SK-N-SH (cell line): ENCODE results near the gene NCAPG. TPM values are rescaled to one million over a fixed set of nuclear protein-coding genes. Genes with fewer than 3 reads are reported as not detected.

Experiments used
- CTCF ChIA-PET: fragments of 300-600, 350-600 bp; formaldehyde crosslinking; extraction: SDS; loops from one replicate; lab custom pipeline; 2021; lab: Yijun Ruan, JAX
- POLR2A ChIA-PET: fragments of 350-600 bp; sonication (Branson Sonifier 250); formaldehyde crosslinking; extraction: SDS; loops from one replicate; lab custom pipeline; 2020; ENCODE audit warnings: antibody characterized with exemption, inconsistent platforms; lab: Yijun Ruan, JAX
- DNase-seq: peaks from one replicate; pipeline ENCODE4 v3.0.0; 2012
- H2AFZ ChIP-seq: fragments of 200-600 bp; sonication (generic); 2 replicates; pipeline ENCODE4 v1.8.1; 2016; ENCODE audit warnings: antibody characterized with exemption, mild to moderate bottlenecking, low read depth
- H3F3A ChIP-seq: fragments of 200-600 bp; sonication (generic); replicated peaks from 2 replicates; pipeline ENCODE3; 2016; ENCODE audit warnings: antibody characterized with exemption, mild to moderate bottlenecking; ENCODE audit not compliant: insufficient read depth
- H3K27ac ChIP-seq, 2 experiments: fragments of 200-500 bp in 1 of 2; fragments of 200-600 bp in 1 of 2; sonication (Bioruptor generic) in 1 of 2; sonication (generic), shearing (Covaris generic) in 1 of 2; 2 replicates each; pipeline versions ENCODE4 v1.5.1 to v1.6.1; 2014 to 2016; ENCODE audit warnings: low read depth in 2 of 2, inconsistent platforms in 1 of 2, low read length in 1 of 2, mild to moderate bottlenecking in 1 of 2, mixed read lengths in 1 of 2
- H3K27me3 ChIP-seq: fragments of 200-600 bp; sonication (generic), shearing (Covaris generic); 2 replicates; pipeline ENCODE4 v1.6.1; 2016; ENCODE audit warnings: mixed run types; ENCODE audit not compliant: insufficient read depth
- H3K36me3 ChIP-seq, 2 experiments: fragments of 200-500 bp in 1 of 2; fragments of 200-600 bp in 1 of 2; sonication (Bioruptor generic) in 1 of 2; sonication (generic) in 1 of 2; replicated peaks in 1 of 2; 2 replicates each; pipeline versions ENCODE3 to v1.5.1; 2014 to 2016; ENCODE audit warnings: low read length in 1 of 2, mild to moderate bottlenecking in 1 of 2; ENCODE audit not compliant: insufficient read depth in 2 of 2, control insufficient read depth in 1 of 2
- H3K4me1 ChIP-seq, 2 experiments: fragments of 200-500 bp in 1 of 2; fragments of 200-600 bp in 1 of 2; sonication (Bioruptor generic) in 1 of 2; sonication (generic), shearing (Covaris generic) in 1 of 2; 2 replicates each; pipeline versions ENCODE4 v1.5.1 to v1.6.1; 2014 to 2016; ENCODE audit warnings: low read depth in 1 of 2, low read length in 1 of 2, mixed run types in 1 of 2; ENCODE audit not compliant: insufficient read depth in 2 of 2, control insufficient read depth in 1 of 2
- H3K4me2 ChIP-seq: fragments of 200-600 bp; sonication (generic), shearing (Covaris generic); 2 replicates; pipeline ENCODE4 v1.6.1; 2017; ENCODE audit warnings: mixed run types
- H3K4me3 ChIP-seq, 2 experiments: fragments of 200-500 bp in 1 of 2; fragments of 200-600 bp in 1 of 2; sonication (Bioruptor generic) in 1 of 2; sonication (generic), shearing (Covaris generic) in 1 of 2; 2 replicates each; pipeline versions ENCODE4 v1.5.1 to v1.8.1; 2014 to 2016; ENCODE audit warnings: low read depth in 2 of 2, inconsistent platforms in 1 of 2, low read length in 1 of 2, mild to moderate bottlenecking in 1 of 2, mixed read lengths in 1 of 2, moderate library complexity in 1 of 2
- H3K79me2 ChIP-seq: fragments of 200-600 bp; sonication (generic); 2 replicates; pipeline ENCODE4 v1.8.1; 2017; ENCODE audit warnings: mild to moderate bottlenecking; ENCODE audit not compliant: insufficient read depth
- H3K9ac ChIP-seq: fragments of 200-600 bp; sonication (generic); 2 replicates; pipeline ENCODE4 v1.6.1; 2017; ENCODE audit warnings: mixed run types
- H3K9me2 ChIP-seq: fragments of 200-600 bp; sonication (generic); 2 replicates; pipeline ENCODE4 v1.6.1; 2017; ENCODE audit warnings: mixed run types
- H3K9me3 ChIP-seq: fragments of 200-600 bp; sonication (generic); 2 replicates; pipeline ENCODE4 v1.6.1; 2017; ENCODE audit warnings: mixed run types, mild to moderate bottlenecking, moderate library complexity
- H4K20me1 ChIP-seq: fragments of 200-600 bp; sonication (generic); 2 replicates; pipeline ENCODE4 v1.6.1; 2017; ENCODE audit warnings: mild to moderate bottlenecking, mixed run types; ENCODE audit not compliant: insufficient read depth
- CHD2 ChIP-seq: fragments of 150-350 bp; IDR thresholded peaks from 2 replicates; pipeline ENCODE4 v1.6.1; 2018; ENCODE audit warnings: low read length; ENCODE audit not compliant: partially characterized antibody
- CTCF ChIP-seq: fragments of 200-600 bp; sonication (generic); IDR thresholded peaks from 2 replicates; pipeline ENCODE4 v1.6.1; 2017; ENCODE audit warnings: antibody characterized with exemption, mild to moderate bottlenecking, moderate library complexity
- FOSL2 ChIP-seq: IDR thresholded peaks from 2 replicates; pipeline ENCODE4 v1.4.0; 2012; ENCODE audit warnings: low read depth, mild to moderate bottlenecking, moderate library complexity, borderline replicate concordance
- FOXJ3 ChIP-seq: sonication (generic); formaldehyde crosslinking; IDR thresholded peaks from 2 replicates; pipeline ENCODE4 v1.5.1; 2020; ENCODE audit warnings: mild to moderate bottlenecking, missing genetic modification reagents
- FOXM1 ChIP-seq: IDR thresholded peaks from 2 replicates; pipeline ENCODE4 v1.4.0; 2012; ENCODE audit warnings: low read depth, mild to moderate bottlenecking
- GABPA ChIP-seq: IDR thresholded peaks from 2 replicates; pipeline ENCODE4 v1.4.0; 2012; ENCODE audit warnings: low read depth, mild to moderate bottlenecking
- JUND ChIP-seq: IDR thresholded peaks from 2 replicates; pipeline ENCODE4 v1.4.0; 2012
- MAX ChIP-seq: IDR thresholded peaks from 2 replicates; pipeline ENCODE4 v1.4.0; 2012; ENCODE audit warnings: low read depth
- MXI1 ChIP-seq: IDR thresholded peaks from 2 replicates; pipeline ENCODE4 v1.6.1; 2012; ENCODE audit warnings: mild to moderate bottlenecking, low read depth, low read length, improper control_type of control experiment
- NRF1 ChIP-seq: IDR thresholded peaks from 2 replicates; pipeline ENCODE4 v1.6.1; 2012; ENCODE audit warnings: low read depth, mild to moderate bottlenecking, low read length
- PBX3 ChIP-seq: IDR thresholded peaks from 2 replicates; pipeline ENCODE4; 2012
- POLR2AphosphoS5 ChIP-seq: IDR thresholded peaks from 2 replicates; pipeline ENCODE4 v1.6.1; 2012; ENCODE audit warnings: low read depth, low read length
- RAD21 ChIP-seq: IDR thresholded peaks from 2 replicates; pipeline ENCODE4 v1.6.1; 2012; ENCODE audit warnings: mild to moderate bottlenecking, low read length
- RXRA ChIP-seq: IDR thresholded peaks from 2 replicates; pipeline ENCODE4 v1.4.0; 2012; ENCODE audit warnings: low read depth, mild to moderate bottlenecking, borderline replicate concordance
- SIN3A ChIP-seq: IDR thresholded peaks from 2 replicates; pipeline ENCODE4 v1.6.1; 2012; ENCODE audit warnings: low read depth, mild to moderate bottlenecking, low read length, moderate library complexity, borderline replicate concordance
- TAF1 ChIP-seq: IDR thresholded peaks from 2 replicates; pipeline ENCODE4 v1.6.1; 2012; ENCODE audit warnings: low read depth, mild to moderate bottlenecking, low read length, moderate library complexity, borderline replicate concordance
- USF2 ChIP-seq: fragments of 150-350 bp; IDR thresholded peaks from 2 replicates; pipeline ENCODE4 v1.6.1; 2017; ENCODE audit warnings: antibody characterized with exemption, low read length, low read depth, borderline replicate concordance
- YY1 ChIP-seq: IDR thresholded peaks from 2 replicates; pipeline ENCODE4 v1.4.0; 2012; ENCODE audit warnings: low read depth, mild to moderate bottlenecking
- ZBTB33 ChIP-seq: IDR thresholded peaks from 2 replicates; pipeline ENCODE4 v1.4.0; 2012; ENCODE audit warnings: low read depth, borderline replicate concordance
- WGBS: methylation state at CpG from one replicate; pipeline ENCODE4 v1.1.6; 2017; ENCODE audit warnings: low lambda C conversion rate; 5-methylcytosine and 5-hydroxymethylcytosine counted together
- polyA plus RNA-seq, 3 experiments: library from polyadenylated mRNA; depleted of rRNA; stranded (reverse); fragments of >200 nt; gene quantifications; 2 replicates each; pipeline ENCODE4 v1.2.3, GENCODE V29; 2012

Gene NCAPG
- polyA plus RNA-seq (2012; rRNA removed) = 4.8 and 5.4 TPM in 2 replicates
- polyA plus RNA-seq (2012; cell fraction: cytosol; rRNA removed) = 6.8 and 7.0 TPM in 2 replicates
- polyA plus RNA-seq (2012; cell fraction: nucleus; rRNA removed) = 3.8 and 6.3 TPM in 2 replicates

GRCh38 chr4:17810260-17811077 lies at the start of gene NCAPG, which contains the start of gene DCAF16:
Gene NCAPG (plus strand): TSS chr4:17810979. CDS start chr4:17811078, 99 bp downstream.
Gene DCAF16 (minus strand): TSS chr4:17810757. CDS start chr4:17804141, 6,616 bp downstream.
- Histone ChIP-seq H4K20me1 (peaks cover 38% of the 10 kb centered on the region), H3K27ac (peak within 1 kb of the TSS; percentile 93), H3K4me1 (peaks cover 4 to 22% of the 10 kb centered on the region in 2 experiments; a peak in 3 of 4 replicates), H3K9ac (peak within 1 kb of the TSS; percentile 97), H3K4me3 (peak within 1 kb of the TSS; percentile 89 to 98), H3K36me3 (peaks cover 14 to 17% of the 10 kb centered on the region in 2 experiments), H3K27me3 (no peaks in the 10 kb centered on the region), H3K4me2 (peak within 1 kb of the TSS; percentile 89), H3F3A (peaks cover 6% of the 10 kb centered on the region), H3K9me2 (no peaks in the 10 kb centered on the region), H2AFZ (peak within 1 kb of the TSS; percentile 87), H3K9me3 (no peaks in the 10 kb centered on the region), H3K79me2 (peaks cover 97% of the 10 kb centered on the region)
- under 1% methylated on average over 31 of the region's 69 CpGs for WGBS
- POLR2A ChIA-PET = interaction anchor here (0.6 to 1.0 kb wide), 4 partner anchors 10 to 233 kb away, joined by 3 read pairs; partner anchors contain the start of gene MED28
- CTCF ChIA-PET = interaction anchor here (1.1 to 4.8 kb wide), 8 partner anchors 13 to 279 kb away, joined by 3 to 44 read pairs (median 4); no protein-coding TSS in a partner anchor
- peak; percentile 96 for DNase-seq
- TF ChIP-seq FOXJ3 (CRISPR knock-in tag) (peak; percentile 78; the same call in 1 of the 2 replicates), SIN3A (peak; percentile 100), JUND (no peak), FOSL2 (no peak), MXI1 (peak; percentile 93), ZBTB33 (peak; percentile 100), YY1 (peak; percentile 9; the same call in 1 of the 2 replicates), CTCF (no peak), RAD21 (no peak), PBX3 (no peak; the same call in 1 of the 2 replicates), POLR2AphosphoS5 (peak; percentile 96), FOXM1 (peak; percentile 9; the same call in 1 of the 2 replicates), TAF1 (peak; percentile 78), USF2 (no peak), GABPA (peak; percentile 84), RXRA (0 out of 2 replicates have a peak, but pooled peaks have one; percentile 12), MAX (peak; percentile 94), NRF1 (peak; percentile 64), CHD2 (peak; percentile 100)
- TF ChIP-seq, all 33 proteins: peak for 13
